Neutrophil (primary cell): ENCODE results near the gene TPH1.

ENCODE experiments used
- H3K27ac ChIP-seq: fragments of 200-600 bp; sonication (generic); 2 replicates; pipeline ENCODE4 v1.5.1; 2016; ENCODE audit warnings: mild to moderate bottlenecking, moderate library complexity
- H3K27me3 ChIP-seq: fragments of 200-600 bp; sonication (generic); 2 replicates; pipeline ENCODE4 v1.6.0; 2016; ENCODE audit warnings: mild to moderate bottlenecking
- H3K36me3 ChIP-seq: fragments of 200-600 bp; sonication (generic); 2 replicates; pipeline ENCODE4 v1.5.1; 2017
- H3K4me1 ChIP-seq, 2 experiments: fragments of 200-600 bp in 1 of 2; sonication (generic) in 1 of 2; 1 replicate in 1 of 2; 2 replicates in 1 of 2; pipeline versions ENCODE4 v1.5.1 to v1.6.1; 2013 to 2016; ENCODE audit warnings: low read depth in 1 of 2, low read length in 1 of 2, mild to moderate bottlenecking in 1 of 2, moderate library complexity in 1 of 2; ENCODE audit not compliant: control insufficient read depth in 1 of 2, insufficient read depth in 1 of 2
- H3K4me3 ChIP-seq, 2 experiments: fragments of 200-600 bp in 1 of 2; sonication (generic) in 1 of 2; 1 replicate in 1 of 2; 2 replicates in 1 of 2; pipeline ENCODE4 v1.5.1; 2013 to 2016; ENCODE audit warnings: low read depth in 1 of 2, low read length in 1 of 2, mild to moderate bottlenecking in 1 of 2, moderate library complexity in 1 of 2
- H3K9me3 ChIP-seq: fragments of 200-600 bp; sonication (generic); 2 replicates; pipeline ENCODE4 v1.5.1; 2016
- CTCF ChIP-seq: fragments of 200-600 bp; sonication (generic); IDR thresholded peaks from 2 replicates; pipeline ENCODE4 v1.5.1; 2016; ENCODE audit warnings: antibody characterized with exemption

TPH1 gene

GRCh38 chr11:18063125-18063524 lies 17.1 kb upstream of the TPH1 start:
- no peak for TF ChIP-seq CTCF
- Histone ChIP-seq H3K27me3 (no peaks in the 10 kb centered on the region), H3K27ac (no peak overlapping the region), H3K36me3 (no peaks in the 10 kb centered on the region), H3K4me3 (no peak overlapping the region), H3K4me1 (no peaks in the 10 kb centered on the region), H3K9me3 (no peaks in the 10 kb centered on the region)

GRCh38 chr11:18061351-18061750 lies 15.3 kb upstream of the TPH1 start:
- H3K27ac ChIP-seq: no peak overlapping the region
- H3K4me3 ChIP-seq: no peak overlapping the region
- H3K36me3 ChIP-seq: no peaks in the 10 kb centered on the region
- H3K4me1 ChIP-seq: no peaks in the 10 kb centered on the region
- peaks cover 5% of the 10 kb centered on the region for H3K27me3 ChIP-seq
- H3K9me3 ChIP-seq: no peaks in the 10 kb centered on the region
- no peak for TF ChIP-seq CTCF

- Histone ChIP-seq H3K4me1 (no peaks in the 10 kb centered on the region), H3K4me3 (no peak overlapping the region), H3K27me3 (peaks cover 5% of the 10 kb centered on the region), H3K9me3 (no peaks in the 10 kb centered on the region), H3K27ac (no peak overlapping the region), H3K36me3 (no peaks in the 10 kb centered on the region)
- TF ChIP-seq CTCF: no peak
These were observed 10.6 kb upstream of the TPH1 start for GRCh38 chr11:18056561-18057181.

- Histone ChIP-seq H3K27me3 (peaks cover 5% of the 10 kb centered on the region), H3K27ac (no peak overlapping the region), H3K36me3 (no peaks in the 10 kb centered on the region), H3K4me1 (no peaks in the 10 kb centered on the region), H3K9me3 (no peaks in the 10 kb centered on the region), H3K4me3 (no peak overlapping the region)
- TF ChIP-seq CTCF: no peak
These were observed 8.5 kb upstream of the TPH1 start for GRCh38 chr11:18054511-18055103.

GRCh38 chr11:18050848-18051247 lies 4.8 kb upstream of the TPH1 start:
- Histone ChIP-seq H3K4me1 (no peaks in the 10 kb centered on the region), H3K4me3 (no peak overlapping the region), H3K27ac (no peak overlapping the region), H3K36me3 (no peaks in the 10 kb centered on the region), H3K9me3 (no peaks in the 10 kb centered on the region), H3K27me3 (peaks cover 27% of the 10 kb centered on the region)
- no peak for TF ChIP-seq CTCF
